ENCODE measurements around the gene ARRDC1.
A peak's percentile ranks its signal among the peaks of the same experiment; 100 is the strongest.

The ARRDC1 gene

DNA sequence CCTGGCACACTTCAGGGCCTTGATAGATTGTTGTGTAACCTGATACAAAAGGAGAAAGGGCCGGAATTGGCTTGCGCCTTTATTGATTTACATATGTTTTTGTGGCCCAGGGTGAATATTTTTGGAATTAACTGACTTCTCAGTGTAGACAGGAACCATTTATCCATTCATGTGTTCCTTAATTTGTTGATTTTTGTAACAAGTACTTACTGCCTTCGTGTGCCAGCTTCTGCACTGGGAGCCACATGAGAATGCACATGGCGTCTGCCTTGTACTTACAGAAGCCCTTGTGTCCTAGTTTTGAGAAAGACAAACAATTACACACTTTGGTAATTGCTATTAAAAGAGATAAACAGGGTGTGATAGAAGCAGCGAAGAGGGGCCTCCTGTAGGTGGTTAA lies 39.7 kb downstream of the ARRDC1 start:
- DNase-seq (ENCODE audit: insufficient read length, low spot score) (no peak), FAIRE-seq (no peak)
- TF ChIP-seq SPI1 (IDR thresholded peaks at IDR 0.05; ENCODE audit: low read depth, low read length) (no peak), PAX5 (IDR thresholded peaks at IDR 0.05; ENCODE audit: insufficient read depth, low read length, severe bottlenecking) (no peak), POLR2A (IDR thresholded peaks at IDR 0.05; ENCODE audit: low read depth, low read length) (no peak), TAF1 (IDR thresholded peaks at IDR 0.05; ENCODE audit: low read depth, low read length) (no peak), POU2F2 (IDR thresholded peaks at IDR 0.05; ENCODE audit: low read depth, low read length) (no peak), POLR2AphosphoS5 (IDR thresholded peaks at IDR 0.05; ENCODE audit: low read depth, low read length) (no peak)

DNA sequence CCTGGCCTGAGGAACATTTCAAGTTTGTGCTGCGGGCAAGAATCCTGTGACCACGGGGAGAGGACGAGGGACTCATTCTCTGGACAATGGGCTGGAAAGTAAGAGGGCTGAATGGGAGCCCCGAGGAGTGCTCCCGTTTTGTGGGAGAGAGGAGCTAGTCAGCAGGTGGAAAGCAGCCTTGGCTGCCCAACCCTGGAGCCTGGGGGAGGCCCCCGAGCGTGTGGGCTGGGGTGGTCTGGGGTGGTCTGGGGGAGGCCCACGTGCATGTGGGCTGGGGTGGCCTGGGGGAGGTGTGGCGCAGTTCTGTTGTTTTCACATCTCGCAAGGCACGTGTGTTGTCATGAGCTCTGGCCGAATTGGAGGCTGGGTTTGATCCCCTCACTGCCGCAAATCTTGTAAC lies 40.9 kb downstream of the ARRDC1 start:
- TF ChIP-seq PAX5 (IDR thresholded peaks at IDR 0.05; ENCODE audit: insufficient read depth, low read length, severe bottlenecking) (no peak), TAF1 (IDR thresholded peaks at IDR 0.05; ENCODE audit: low read depth, low read length) (no peak)
- DNase-seq (ENCODE audit: insufficient read length, low spot score) = no peak
- FAIRE-seq = no peak

DNA sequence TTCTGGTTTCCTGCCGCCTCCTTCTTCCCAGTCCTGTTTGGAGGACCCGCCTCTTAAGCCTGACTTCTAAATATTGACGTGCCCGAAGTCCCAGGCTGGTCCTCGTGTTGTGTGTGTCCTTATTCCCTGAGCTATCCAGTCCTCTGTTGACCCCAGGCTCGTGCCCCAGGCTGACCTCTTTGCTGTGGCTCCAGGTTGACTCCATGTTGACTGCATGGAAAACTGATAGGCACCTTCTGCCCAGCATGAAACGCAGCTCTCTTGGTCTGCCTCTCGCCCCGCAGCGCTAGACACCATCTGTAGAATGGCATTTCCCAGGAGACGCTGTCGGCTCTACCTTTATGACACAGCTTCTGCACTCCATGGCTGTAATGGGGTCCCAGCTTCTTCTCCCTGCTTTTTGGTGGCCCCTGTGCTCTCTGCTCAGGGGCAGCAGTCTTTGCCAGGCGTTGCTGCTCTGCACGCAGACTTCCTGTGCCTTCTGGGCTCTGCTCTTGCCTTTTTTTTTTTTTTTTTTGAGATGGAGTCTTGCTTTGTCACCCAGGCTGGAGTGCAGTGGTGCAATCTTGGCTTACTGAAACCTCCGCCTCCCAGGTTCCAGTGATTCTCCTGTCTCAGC lies 41.7 kb downstream of the ARRDC1 start:
- no peak for TF ChIP-seq SPI1 (IDR thresholded peaks at IDR 0.05; ENCODE audit: low read depth, low read length)
- DNase-seq (ENCODE audit: insufficient read length, low spot score) (no peak), FAIRE-seq (no peak)

DNA sequence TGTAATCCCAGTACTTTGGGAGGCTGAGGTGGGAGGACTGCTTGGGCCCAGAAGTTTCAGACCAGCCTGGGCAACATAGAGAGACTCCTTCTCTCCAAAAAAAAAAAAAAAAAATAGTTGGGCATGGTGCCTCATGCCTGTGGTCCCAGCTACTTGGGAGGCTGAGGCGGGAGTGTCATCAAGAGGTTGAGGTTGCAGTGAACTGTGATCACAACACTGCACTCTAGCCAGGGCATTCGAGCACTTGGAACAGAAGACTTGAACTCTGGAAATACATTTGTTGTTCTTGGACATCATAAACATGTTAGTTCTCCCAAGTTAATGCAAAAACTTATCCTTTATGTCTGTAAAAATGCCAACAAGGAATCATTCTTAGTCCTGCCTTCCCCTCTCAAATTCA lies 42.9 kb downstream of the ARRDC1 start:
- DNase-seq (ENCODE audit: insufficient read length, low spot score) (no peak), FAIRE-seq (no peak)
- TF ChIP-seq POLR2A (IDR thresholded peaks at IDR 0.05; ENCODE audit: low read depth, low read length) = no peak
- TF ChIP-seq POU2F2 (IDR thresholded peaks at IDR 0.05; ENCODE audit: low read depth, low read length) = no peak
- TF ChIP-seq SPI1 (IDR thresholded peaks at IDR 0.05; ENCODE audit: low read depth, low read length) = no peak
- no peak for TF ChIP-seq POLR2AphosphoS5 (IDR thresholded peaks at IDR 0.05; ENCODE audit: low read depth, low read length)

DNA sequence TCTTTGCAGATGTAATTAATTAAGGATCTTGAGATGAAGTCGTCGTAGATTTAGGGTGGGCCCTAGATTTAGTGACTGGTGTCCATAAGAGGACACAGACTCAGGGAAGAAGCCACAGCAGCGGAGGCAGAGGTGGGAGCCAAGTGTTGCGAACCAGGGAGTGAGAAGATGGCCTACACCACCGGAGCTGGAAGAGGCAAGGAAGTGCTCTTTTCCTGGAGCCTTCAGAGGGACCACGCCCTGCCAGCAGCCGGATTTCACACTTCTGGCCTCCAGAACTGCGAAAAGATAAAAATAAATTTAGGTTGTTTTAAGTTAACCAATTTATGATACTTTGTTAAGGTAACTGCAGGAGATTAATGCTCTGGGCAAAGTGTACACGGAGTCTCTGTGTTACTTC lies 44.1 kb downstream of the ARRDC1 start:
- TF ChIP-seq POU2F2 (IDR thresholded peaks at IDR 0.05; ENCODE audit: low read depth, low read length) (no peak), PAX5 (IDR thresholded peaks at IDR 0.05; ENCODE audit: insufficient read depth, low read length, severe bottlenecking) (no peak), POLR2AphosphoS5 (IDR thresholded peaks at IDR 0.05; ENCODE audit: low read depth, low read length) (no peak), SPI1 (IDR thresholded peaks at IDR 0.05; ENCODE audit: low read depth, low read length) (no peak), POLR2A (IDR thresholded peaks at IDR 0.05; ENCODE audit: low read depth, low read length) (no peak), TAF1 (IDR thresholded peaks at IDR 0.05; ENCODE audit: low read depth, low read length) (no peak)
- DNase-seq (ENCODE audit: insufficient read length, low spot score) (no peak), FAIRE-seq (no peak)

DNA sequence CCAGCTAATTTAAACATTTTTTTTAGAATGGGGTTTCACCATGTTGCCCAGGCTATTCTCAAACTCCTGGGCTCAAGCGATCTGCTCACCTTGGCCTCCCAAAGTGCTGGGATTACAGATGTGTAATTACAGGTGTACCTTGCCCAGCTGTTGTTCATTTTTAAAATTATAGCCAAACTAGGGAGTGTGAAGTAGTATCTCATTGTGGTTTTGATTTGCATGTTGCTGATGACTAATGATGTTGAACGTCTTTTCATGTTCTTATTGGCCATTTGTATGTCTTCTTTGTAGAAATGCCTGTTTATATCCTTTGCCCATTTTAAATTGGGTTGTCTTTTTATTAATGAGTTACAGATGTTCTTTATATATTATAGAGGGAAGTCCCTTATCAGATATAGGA lies 44.8 kb downstream of the ARRDC1 start:
- TF ChIP-seq TAF1 (IDR thresholded peaks at IDR 0.05; ENCODE audit: low read depth, low read length) (no peak), POLR2AphosphoS5 (IDR thresholded peaks at IDR 0.05; ENCODE audit: low read depth, low read length) (no peak), POLR2A (IDR thresholded peaks at IDR 0.05; ENCODE audit: low read depth, low read length) (no peak), POU2F2 (IDR thresholded peaks at IDR 0.05; ENCODE audit: low read depth, low read length) (no peak; the same call in 1 of the 2 replicates), PAX5 (IDR thresholded peaks at IDR 0.05; ENCODE audit: insufficient read depth, low read length, severe bottlenecking) (no peak), SPI1 (IDR thresholded peaks at IDR 0.05; ENCODE audit: low read depth, low read length) (no peak)
- FAIRE-seq (peak; percentile 35), DNase-seq (ENCODE audit: insufficient read length, low spot score) (no peak)

DNA sequence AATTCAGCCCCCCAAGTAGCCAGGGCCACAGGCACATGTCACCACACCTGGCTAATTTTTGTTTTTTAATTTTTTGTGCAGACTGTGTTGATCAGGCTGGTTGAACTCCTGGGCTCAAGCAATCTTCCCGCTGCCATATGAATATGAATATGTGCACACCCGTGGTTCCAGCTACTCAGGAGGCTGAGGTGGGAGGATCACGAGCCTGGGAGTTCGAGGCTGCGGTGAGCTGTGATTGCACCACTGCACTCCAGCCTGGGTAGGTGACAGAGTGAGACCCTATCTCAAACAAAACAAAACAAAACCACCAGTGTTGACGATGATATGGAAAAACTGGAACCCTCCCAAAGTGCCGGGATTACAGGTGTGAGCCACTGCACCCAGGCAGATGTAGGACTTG lies 45.3 kb downstream of the ARRDC1 start:
- DNase-seq (ENCODE audit: insufficient read length, low spot score) (no peak), FAIRE-seq (no peak)
- no peak for TF ChIP-seq SPI1 (IDR thresholded peaks at IDR 0.05; ENCODE audit: low read depth, low read length)
- no peak for TF ChIP-seq POLR2AphosphoS5 (IDR thresholded peaks at IDR 0.05; ENCODE audit: low read depth, low read length)
- no peak for TF ChIP-seq PAX5 (IDR thresholded peaks at IDR 0.05; ENCODE audit: insufficient read depth, low read length, severe bottlenecking)
- no peak for TF ChIP-seq POU2F2 (IDR thresholded peaks at IDR 0.05; ENCODE audit: low read depth, low read length)
- TF ChIP-seq POLR2A (IDR thresholded peaks at IDR 0.05; ENCODE audit: low read depth, low read length) = no peak
- TF ChIP-seq TAF1 (IDR thresholded peaks at IDR 0.05; ENCODE audit: low read depth, low read length) = no peak

DNA sequence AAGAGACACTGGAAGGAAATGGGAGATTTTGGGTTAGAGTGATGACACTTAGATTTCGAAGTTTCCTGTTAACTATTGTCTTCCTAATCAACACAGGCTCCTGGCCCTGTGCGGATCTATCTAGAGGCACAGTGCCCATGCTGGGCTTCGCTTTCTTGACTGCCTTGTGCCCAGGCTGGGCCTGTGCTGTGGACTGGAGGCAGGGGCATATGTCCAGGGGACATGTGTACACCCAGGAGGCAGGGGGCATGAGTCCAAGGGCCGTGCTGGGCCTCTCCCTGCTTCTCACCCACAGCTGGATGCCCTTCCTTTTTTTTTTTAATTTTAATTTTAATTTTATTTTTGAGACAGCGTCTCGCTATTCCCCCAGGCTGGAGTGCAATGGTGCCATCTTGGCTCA lies 50.9 kb downstream of the ARRDC1 start:
- no peak for DNase-seq (ENCODE audit: insufficient read length, low spot score)
- TF ChIP-seq POLR2AphosphoS5 (IDR thresholded peaks at IDR 0.05; ENCODE audit: low read depth, low read length) (no peak), POLR2A (IDR thresholded peaks at IDR 0.05; ENCODE audit: low read depth, low read length) (no peak), SPI1 (IDR thresholded peaks at IDR 0.05; ENCODE audit: low read depth, low read length) (no peak), PAX5 (IDR thresholded peaks at IDR 0.05; ENCODE audit: insufficient read depth, low read length, severe bottlenecking) (no peak), POU2F2 (IDR thresholded peaks at IDR 0.05; ENCODE audit: low read depth, low read length) (no peak), TAF1 (IDR thresholded peaks at IDR 0.05; ENCODE audit: low read depth, low read length) (no peak)
- no peak for FAIRE-seq

DNA sequence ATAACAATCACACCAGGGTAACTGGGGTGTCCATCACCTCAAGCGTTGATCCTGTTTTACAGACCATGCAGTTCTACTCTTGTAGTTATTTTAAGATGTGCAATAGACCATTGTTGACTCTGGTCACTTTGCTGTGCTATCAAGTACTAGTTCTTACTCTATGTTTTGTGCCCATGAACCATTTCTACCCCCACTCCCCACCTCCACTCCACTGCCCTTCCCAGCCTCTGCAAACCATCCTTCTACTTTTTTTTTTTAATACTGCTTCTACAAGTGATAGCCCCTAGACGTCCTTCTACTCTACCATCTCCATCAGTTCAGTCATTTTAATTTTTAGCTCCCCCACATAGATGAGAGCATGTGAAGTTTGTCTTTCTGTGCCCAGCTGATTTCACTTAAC lies 52.1 kb downstream of the ARRDC1 start:
- TF ChIP-seq POLR2AphosphoS5 (IDR thresholded peaks at IDR 0.05; ENCODE audit: low read depth, low read length) = no peak
- no peak for TF ChIP-seq POU2F2 (IDR thresholded peaks at IDR 0.05; ENCODE audit: low read depth, low read length)
- TF ChIP-seq SPI1 (IDR thresholded peaks at IDR 0.05; ENCODE audit: low read depth, low read length) = no peak
- TF ChIP-seq TAF1 (IDR thresholded peaks at IDR 0.05; ENCODE audit: low read depth, low read length) = no peak
- TF ChIP-seq PAX5 (IDR thresholded peaks at IDR 0.05; ENCODE audit: insufficient read depth, low read length, severe bottlenecking) = no peak
- no peak for TF ChIP-seq POLR2A (IDR thresholded peaks at IDR 0.05; ENCODE audit: low read depth, low read length)
- FAIRE-seq (peak; percentile 33), DNase-seq (ENCODE audit: insufficient read length, low spot score) (no peak)

DNA sequence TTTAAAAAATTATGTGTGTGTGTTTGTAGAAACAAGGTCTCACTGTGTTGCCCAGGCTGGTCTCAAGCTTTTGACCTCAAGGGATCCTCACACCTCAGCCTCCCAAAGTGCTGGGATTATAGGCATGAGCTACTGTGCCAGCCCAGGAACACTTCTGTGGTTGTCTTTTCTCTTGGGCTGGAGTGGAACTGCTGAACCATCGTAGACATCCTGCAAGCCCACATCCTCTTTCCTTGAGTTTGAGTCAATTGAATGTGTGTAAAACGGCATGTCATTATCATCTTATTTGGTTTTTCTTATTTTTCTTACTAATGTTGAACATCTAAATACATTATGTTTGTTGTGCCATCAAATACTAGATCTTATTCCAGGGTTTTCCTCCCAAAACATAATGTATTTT lies 53.3 kb downstream of the ARRDC1 start:
- FAIRE-seq (no peak), DNase-seq (ENCODE audit: insufficient read length, low spot score) (no peak)
- TF ChIP-seq POU2F2 (IDR thresholded peaks at IDR 0.05; ENCODE audit: low read depth, low read length) (no peak), SPI1 (IDR thresholded peaks at IDR 0.05; ENCODE audit: low read depth, low read length) (peak; percentile 52)

DNA sequence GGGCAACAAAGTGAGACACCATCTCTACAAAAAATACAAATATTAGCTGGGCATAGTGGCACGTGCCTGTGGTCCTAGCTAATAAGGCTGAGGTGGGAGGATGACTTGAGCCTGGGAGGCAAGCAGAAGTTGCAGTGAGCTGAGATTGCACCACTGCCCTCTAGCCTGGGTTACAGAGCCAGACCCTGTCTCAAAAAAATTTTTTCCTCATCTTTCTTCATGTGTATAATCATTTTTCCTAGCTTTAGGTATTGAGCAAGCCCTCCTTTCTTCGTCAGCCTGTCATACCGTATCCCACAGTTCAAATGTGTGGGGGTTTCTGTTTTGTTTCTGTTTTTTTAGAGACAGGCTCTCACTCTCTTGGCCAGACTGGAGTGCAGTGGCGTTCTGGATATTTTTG lies 54.7 kb downstream of the ARRDC1 start:
- TF ChIP-seq PAX5 (IDR thresholded peaks at IDR 0.05; ENCODE audit: insufficient read depth, low read length, severe bottlenecking) = no peak
- no peak for FAIRE-seq

More for the DNA sequence above, 54.7 kb downstream of the ARRDC1 start:
- DNase-seq (ENCODE audit: insufficient read length, low spot score) = no peak

Measured in GM12891 (cell line).